ENCODE results near the gene TENM3.

Gene TENM3

DNA sequence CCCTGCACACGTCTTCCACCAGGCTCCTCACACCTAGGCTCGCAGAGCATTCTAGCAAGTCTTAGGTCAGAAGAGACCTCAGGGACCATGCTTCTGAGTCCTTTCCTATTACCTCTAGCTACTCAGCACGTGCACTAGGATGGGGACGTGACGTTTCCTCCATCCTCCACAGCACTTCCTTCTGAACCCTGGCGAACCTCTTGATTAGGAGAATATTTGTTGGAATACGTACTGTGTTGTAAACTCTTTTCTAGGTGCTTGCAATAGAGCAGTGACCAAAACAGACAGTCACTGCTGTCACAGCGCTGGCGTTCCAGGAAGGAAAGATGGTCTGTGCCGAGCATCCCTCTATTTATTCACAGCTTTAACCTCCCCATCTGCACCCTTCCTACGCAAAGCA, 12.9 kb upstream of the TENM3 start:
- TF ChIP-seq TOX (CRISPR knock-in tag; IDR thresholded peaks at IDR 0.05; ENCODE audit: borderline replicate concordance) (no peak), CSDC2 (CRISPR knock-in tag; IDR thresholded peaks at IDR 0.05) (no peak), ISL1 (CRISPR knock-in tag; IDR thresholded peaks at IDR 0.05) (no peak), SNAI2 (CRISPR knock-in tag; IDR thresholded peaks at IDR 0.05) (no peak), ZFP30 (CRISPR knock-in tag; IDR thresholded peaks at IDR 0.05) (no peak)
- no peak for ATAC-seq

- peak; percentile 45 for ATAC-seq
- no peak for TF ChIP-seq TCF4 (CRISPR knock-in tag; IDR thresholded peaks at IDR 0.05; ENCODE audit: borderline replicate concordance)
- TF ChIP-seq PPARA (CRISPR knock-in tag; IDR thresholded peaks at IDR 0.05; ENCODE audit: borderline replicate concordance) = no peak
- no peak for TF ChIP-seq ZFP3 (CRISPR knock-in tag; IDR thresholded peaks at IDR 0.05)
- no peak for TF ChIP-seq BACH2 (CRISPR knock-in tag; IDR thresholded peaks at IDR 0.05; ENCODE audit: borderline replicate concordance)
- TF ChIP-seq ZNF8 (CRISPR knock-in tag; IDR thresholded peaks at IDR 0.05) = no peak
Measured at GRCh38 chr4:182231080-182231479, 12.1 kb upstream of the TENM3 start.

- ATAC-seq = peak; percentile 47
- TF ChIP-seq SNAI2 (CRISPR knock-in tag; IDR thresholded peaks at IDR 0.05) (no peak), ESRRG (CRISPR knock-in tag; IDR thresholded peaks at IDR 0.05) (no peak), ARNTL (CRISPR knock-in tag; IDR thresholded peaks at IDR 0.05; ENCODE audit: borderline replicate concordance, low read depth) (no peak), ZNF565 (CRISPR knock-in tag; conservative IDR thresholded peaks at IDR 0.05; ENCODE audit: low read depth) (no peak), ZFP30 (CRISPR knock-in tag; IDR thresholded peaks at IDR 0.05) (no peak), ZNF8 (CRISPR knock-in tag; IDR thresholded peaks at IDR 0.05) (no peak), ZC3H10 (CRISPR knock-in tag; IDR thresholded peaks at IDR 0.05) (no peak), PATZ1 (CRISPR knock-in tag; IDR thresholded peaks at IDR 0.05; ENCODE audit: borderline replicate concordance) (no peak), POU6F1 (CRISPR knock-in tag; IDR thresholded peaks at IDR 0.05; ENCODE audit: borderline replicate concordance, low read depth) (no peak), ZFP3 (CRISPR knock-in tag; IDR thresholded peaks at IDR 0.05) (no peak), CSRNP3 (CRISPR knock-in tag; IDR thresholded peaks at IDR 0.05) (no peak), CSDC2 (CRISPR knock-in tag; IDR thresholded peaks at IDR 0.05) (no peak)
- TF ChIP-seq, protein P1, sequence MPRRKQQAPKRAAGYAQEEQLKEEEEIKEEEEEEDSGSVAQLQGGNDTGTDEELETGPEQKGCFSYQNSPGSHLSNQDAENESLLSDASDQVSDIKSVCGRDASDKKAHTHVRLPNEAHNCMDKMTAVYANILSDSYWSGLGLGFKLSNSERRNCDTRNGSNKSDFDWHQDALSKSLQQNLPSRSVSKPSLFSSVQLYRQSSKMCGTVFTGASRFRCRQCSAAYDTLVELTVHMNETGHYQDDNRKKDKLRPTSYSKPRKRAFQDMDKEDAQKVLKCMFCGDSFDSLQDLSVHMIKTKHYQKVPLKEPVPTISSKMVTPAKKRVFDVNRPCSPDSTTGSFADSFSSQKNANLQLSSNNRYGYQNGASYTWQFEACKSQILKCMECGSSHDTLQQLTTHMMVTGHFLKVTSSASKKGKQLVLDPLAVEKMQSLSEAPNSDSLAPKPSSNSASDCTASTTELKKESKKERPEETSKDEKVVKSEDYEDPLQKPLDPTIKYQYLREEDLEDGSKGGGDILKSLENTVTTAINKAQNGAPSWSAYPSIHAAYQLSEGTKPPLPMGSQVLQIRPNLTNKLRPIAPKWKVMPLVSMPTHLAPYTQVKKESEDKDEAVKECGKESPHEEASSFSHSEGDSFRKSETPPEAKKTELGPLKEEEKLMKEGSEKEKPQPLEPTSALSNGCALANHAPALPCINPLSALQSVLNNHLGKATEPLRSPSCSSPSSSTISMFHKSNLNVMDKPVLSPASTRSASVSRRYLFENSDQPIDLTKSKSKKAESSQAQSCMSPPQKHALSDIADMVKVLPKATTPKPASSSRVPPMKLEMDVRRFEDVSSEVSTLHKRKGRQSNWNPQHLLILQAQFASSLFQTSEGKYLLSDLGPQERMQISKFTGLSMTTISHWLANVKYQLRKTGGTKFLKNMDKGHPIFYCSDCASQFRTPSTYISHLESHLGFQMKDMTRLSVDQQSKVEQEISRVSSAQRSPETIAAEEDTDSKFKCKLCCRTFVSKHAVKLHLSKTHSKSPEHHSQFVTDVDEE (CRISPR knock-in tag; IDR thresholded peaks at IDR 0.05) = no peak
- TF ChIP-seq, protein P2, sequence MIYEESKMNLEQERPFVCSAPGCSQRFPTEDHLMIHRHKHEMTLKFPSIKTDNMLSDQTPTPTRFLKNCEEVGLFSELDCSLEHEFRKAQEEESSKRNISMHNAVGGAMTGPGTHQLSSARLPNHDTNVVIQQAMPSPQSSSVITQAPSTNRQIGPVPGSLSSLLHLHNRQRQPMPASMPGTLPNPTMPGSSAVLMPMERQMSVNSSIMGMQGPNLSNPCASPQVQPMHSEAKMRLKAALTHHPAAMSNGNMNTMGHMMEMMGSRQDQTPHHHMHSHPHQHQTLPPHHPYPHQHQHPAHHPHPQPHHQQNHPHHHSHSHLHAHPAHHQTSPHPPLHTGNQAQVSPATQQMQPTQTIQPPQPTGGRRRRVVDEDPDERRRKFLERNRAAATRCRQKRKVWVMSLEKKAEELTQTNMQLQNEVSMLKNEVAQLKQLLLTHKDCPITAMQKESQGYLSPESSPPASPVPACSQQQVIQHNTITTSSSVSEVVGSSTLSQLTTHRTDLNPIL (CRISPR knock-in tag; IDR thresholded peaks at IDR 0.05; ENCODE audit: low read depth) = no peak
Measured at GRCh38 chr4:182231496-182231895, 11.7 kb upstream of the TENM3 start.
